ENCODE results near the gene SLC44A3.

Gene SLC44A3

GRCh38 chr1:94801919-94802546 lies 18.1 kb upstream of the SLC44A3 start:
- DNase-seq (ENCODE audit: low read depth), result no peak

GRCh38 chr1:94803106-94803505 lies 17.1 kb upstream of the SLC44A3 start:
- no peak for DNase-seq (ENCODE audit: low read depth)

GRCh38 chr1:94803517-94804441 lies 16.4 kb upstream of the SLC44A3 start:
- no peak for DNase-seq (ENCODE audit: low read depth)

- DNase-seq (ENCODE audit: low read depth), result no peak
Measured at GRCh38 chr1:94804442-94804837, 15.7 kb upstream of the SLC44A3 start.

GRCh38 chr1:94805912-94806311 lies 14.2 kb upstream of the SLC44A3 start:
- DNase-seq (ENCODE audit: low read depth), result peak; percentile 18

GRCh38 chr1:94806441-94806871 lies 13.7 kb upstream of the SLC44A3 start:
- DNase-seq (ENCODE audit: low read depth), result no peak

GRCh38 chr1:94807742-94808491 lies 12.2 kb upstream of the SLC44A3 start:
- DNase-seq (ENCODE audit: low read depth), result no peak

GRCh38 chr1:94808669-94809068 lies 11.5 kb upstream of the SLC44A3 start:
- no peak for DNase-seq (ENCODE audit: low read depth)

- DNase-seq (ENCODE audit: low read depth), result no peak
Measured at GRCh38 chr1:94812985-94813384, 7.2 kb upstream of the SLC44A3 start.

- DNase-seq (ENCODE audit: low read depth), result no peak
Measured at GRCh38 chr1:94816030-94816429, 4.1 kb upstream of the SLC44A3 start.

- DNase-seq (ENCODE audit: low read depth), result no peak
Measured at GRCh38 chr1:94817712-94818111, 2.4 kb upstream of the SLC44A3 start.

- no peak for DNase-seq (ENCODE audit: low read depth)
Measured at GRCh38 chr1:94819238-94819944, 766 bp upstream of the SLC44A3 start.

GRCh38 chr1:94820936-94821335 lies 779 bp downstream of the SLC44A3 start:
- no peak for DNase-seq (ENCODE audit: low read depth)

- no peak for DNase-seq (ENCODE audit: low read depth)
Measured at GRCh38 chr1:94821636-94822305, 1.6 kb downstream of the SLC44A3 start.

- DNase-seq (ENCODE audit: low read depth), result no peak
Measured at GRCh38 chr1:94823116-94823515, 3.0 kb downstream of the SLC44A3 start.

GRCh38 chr1:94825936-94826335 lies 5.8 kb downstream of the SLC44A3 start:
- DNase-seq (ENCODE audit: low read depth), result no peak

- DNase-seq (ENCODE audit: low read depth), result no peak
Measured at GRCh38 chr1:94827434-94827833, 7.3 kb downstream of the SLC44A3 start.

- no peak for DNase-seq (ENCODE audit: low read depth)
Measured at GRCh38 chr1:94828251-94828650, 8.1 kb downstream of the SLC44A3 start.

GRCh38 chr1:94831641-94832040 lies 11.5 kb downstream of the SLC44A3 start:
- DNase-seq (ENCODE audit: low read depth), result no peak

GRCh38 chr1:94832446-94832845 lies 12.3 kb downstream of the SLC44A3 start:
- DNase-seq (ENCODE audit: low read depth), result no peak

- no peak for DNase-seq (ENCODE audit: low read depth)
Measured at GRCh38 chr1:94832931-94833585, 12.9 kb downstream of the SLC44A3 start.
